ENCODE data around the gene CDHR3. TPM values are rescaled to one million over a fixed set of nuclear protein-coding genes. Genes with fewer than 3 reads are reported as not detected.
A peak's percentile ranks its signal among the peaks of the same experiment; 100 is the strongest.
"Not testable (repeated sequence)": the region's sequence is repeated elsewhere in the genome, so short reads cannot be mapped to it uniquely, and the experiment has no call there.

CDHR3 gene
- polyA plus RNA-seq, 10 donors = 7.8 to 24.3 (median 14.0) TPM

DNA sequence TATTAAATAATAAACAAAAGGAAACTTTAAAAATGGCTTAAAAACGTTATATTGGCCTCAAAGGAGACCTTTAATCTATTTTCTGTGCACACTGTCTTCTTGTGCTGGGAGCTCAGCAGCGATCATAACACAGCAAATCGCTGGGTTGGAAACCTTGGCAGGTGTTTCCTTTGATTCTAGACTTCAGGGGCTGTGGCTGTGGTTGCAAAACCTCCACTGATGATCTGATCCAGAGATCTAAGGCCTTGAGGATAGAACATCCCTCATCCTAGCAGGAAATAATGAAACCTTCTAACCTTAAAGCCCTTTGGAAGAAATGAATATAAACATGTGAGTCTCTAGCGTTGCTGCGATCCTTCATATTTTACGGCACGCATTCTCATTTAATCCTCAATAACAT, 29.8 kb downstream of the CDHR3 start:
- DNase-seq = no peak

DNA sequence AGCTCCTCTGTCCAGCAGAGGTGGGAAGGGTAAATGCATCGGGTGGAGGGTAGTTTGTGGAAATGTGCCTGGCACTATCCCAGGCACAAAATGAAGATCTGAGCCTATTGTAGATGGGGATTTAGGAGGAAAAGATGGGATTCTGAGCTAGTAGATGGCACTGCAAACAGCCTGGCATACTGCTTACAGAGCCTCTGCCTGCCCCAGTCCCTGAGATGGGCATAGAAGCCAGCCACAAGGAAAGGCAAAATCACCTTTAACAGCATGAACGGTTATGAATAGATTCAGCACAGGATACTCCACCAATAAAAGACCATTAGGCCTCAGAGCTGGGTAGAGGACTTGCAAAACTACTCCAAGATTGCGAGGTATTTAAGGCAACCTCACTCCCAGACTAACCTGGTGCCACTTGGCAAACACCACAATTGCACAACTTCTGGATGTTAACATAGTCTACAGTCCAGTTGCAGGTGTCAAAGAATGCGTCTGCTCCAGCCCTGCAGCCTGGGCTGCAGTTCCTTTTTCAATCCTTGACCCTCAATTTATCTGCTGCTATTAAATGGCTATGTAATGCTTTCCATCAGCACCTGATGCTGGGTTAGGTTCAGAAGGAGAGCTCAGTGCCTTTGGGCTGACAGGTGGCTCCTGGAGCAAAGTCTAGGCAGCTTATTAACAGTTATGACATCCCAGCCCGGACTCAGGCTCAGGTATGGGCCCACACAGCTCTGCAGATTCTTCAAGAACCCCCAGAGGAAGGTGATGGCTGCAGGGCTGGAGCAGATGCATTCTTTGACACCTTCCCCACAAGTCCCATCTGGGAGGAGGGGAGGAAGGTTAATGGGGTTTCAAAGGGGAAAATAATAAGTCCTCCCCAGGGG, 34.0 kb downstream of the CDHR3 start:
- no peak for DNase-seq

GRCh38 chr7:105999256-105999655, 36.2 kb downstream of the CDHR3 start:
- DNase-seq = no peak

GRCh38 chr7:106001196-106001595, 38.1 kb downstream of the CDHR3 start:
- no peak for DNase-seq

- DNase-seq = no peak
These were observed 38.8 kb downstream of the CDHR3 start for GRCh38 chr7:106001886-106002285.

- no peak for DNase-seq
These were observed 40.5 kb downstream of the CDHR3 start for GRCh38 chr7:106003525-106004064.

DNA sequence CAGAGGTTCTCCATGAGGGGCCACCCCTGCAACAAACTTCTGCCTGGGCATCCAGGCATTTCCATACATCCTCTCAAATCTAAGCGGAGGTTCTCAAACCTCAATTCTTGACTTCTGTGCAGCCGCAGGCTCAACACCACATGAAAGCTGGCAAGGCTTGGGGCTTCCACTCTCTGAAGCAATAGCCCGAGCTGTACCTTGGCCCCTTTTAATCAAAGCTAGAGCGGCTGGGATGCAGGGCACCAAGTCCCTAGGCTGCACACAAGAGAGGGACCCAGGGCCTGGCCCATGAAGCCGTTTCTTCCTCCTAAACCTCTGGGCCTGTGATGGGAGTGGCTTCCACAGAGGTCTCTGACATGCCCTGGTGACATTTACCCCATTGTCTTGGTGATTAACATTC, 43.8 kb downstream of the CDHR3 start:
- no peak for DNase-seq

GRCh38 chr7:106007796-106008195, 44.7 kb downstream of the CDHR3 start:
- DNase-seq = not testable (repeated sequence)

GRCh38 chr7:106009503-106010226, 46.6 kb downstream of the CDHR3 start:
- peak; percentile 87 to 95 (median 94) for DNase-seq

DNA sequence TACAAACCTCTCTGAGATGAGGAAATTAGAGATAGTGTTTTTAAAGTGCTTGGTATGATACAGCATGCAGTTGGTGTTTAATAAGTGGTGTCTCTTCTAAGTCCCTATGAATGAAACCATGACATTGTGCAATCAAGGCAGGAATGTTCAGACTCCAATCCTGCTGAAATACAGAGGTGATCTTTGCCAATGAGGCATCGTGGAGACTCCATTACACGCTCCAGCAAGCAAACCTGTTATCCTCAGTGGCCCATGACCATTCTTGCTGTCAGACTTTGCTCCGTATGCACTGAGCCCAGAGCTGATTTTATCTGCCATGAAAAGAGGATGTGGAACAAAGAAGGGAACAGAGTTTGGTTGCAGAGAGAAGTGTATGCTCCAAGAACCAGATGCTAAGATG, 47.3 kb downstream of the CDHR3 start:
- no peak for DNase-seq

DNA sequence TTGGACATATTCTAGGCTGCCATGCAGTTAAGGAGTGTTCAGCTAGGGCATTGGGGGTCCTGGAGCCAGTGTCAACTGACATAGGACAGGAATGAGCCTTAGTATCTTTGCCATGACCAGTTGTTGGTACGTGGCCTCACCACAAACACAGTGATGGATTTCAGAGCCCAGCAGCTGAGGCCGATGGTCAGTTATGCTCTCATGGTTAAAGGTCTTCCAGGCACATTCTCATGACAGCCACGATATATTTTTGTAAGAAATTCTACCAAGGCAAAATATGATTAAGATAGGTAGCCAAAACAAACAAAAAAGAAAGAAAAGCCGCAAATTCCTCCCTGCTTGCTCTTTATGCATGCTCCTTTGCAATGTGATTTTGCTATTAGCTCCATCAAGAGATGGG, 47.8 kb downstream of the CDHR3 start:
- no peak for DNase-seq

DNA sequence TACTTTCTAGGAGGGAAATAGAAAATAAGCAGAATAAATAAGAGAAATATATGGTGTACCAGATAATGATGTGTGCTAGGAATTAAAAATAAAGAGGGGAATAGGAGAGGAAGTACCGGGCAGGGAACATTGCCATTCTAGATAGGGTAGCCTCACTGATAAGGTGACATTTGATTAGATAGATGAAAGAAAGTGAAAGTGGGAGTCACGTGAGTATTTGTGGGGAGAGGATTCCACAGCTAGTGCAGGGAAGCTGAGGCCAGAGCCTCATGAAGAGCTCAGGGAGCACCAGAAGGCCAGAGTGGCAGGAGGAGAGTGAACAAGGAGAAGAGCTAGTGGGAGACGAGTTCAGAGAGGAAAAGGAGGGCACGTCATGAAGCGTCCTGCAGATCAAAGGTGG, 49.1 kb downstream of the CDHR3 start:
- DNase-seq = no peak

- peak in 1 of 3 donors; percentile 30 for DNase-seq
These were observed 49.9 kb downstream of the CDHR3 start for GRCh38 chr7:106012935-106013439.

- DNase-seq = peak in 2 of 3 donors; percentile 34 to 56
These were observed 52.5 kb downstream of the CDHR3 start for GRCh38 chr7:106015381-106016218.

- no peak for DNase-seq
These were observed 53.3 kb downstream of the CDHR3 start for GRCh38 chr7:106016331-106016730.

DNA sequence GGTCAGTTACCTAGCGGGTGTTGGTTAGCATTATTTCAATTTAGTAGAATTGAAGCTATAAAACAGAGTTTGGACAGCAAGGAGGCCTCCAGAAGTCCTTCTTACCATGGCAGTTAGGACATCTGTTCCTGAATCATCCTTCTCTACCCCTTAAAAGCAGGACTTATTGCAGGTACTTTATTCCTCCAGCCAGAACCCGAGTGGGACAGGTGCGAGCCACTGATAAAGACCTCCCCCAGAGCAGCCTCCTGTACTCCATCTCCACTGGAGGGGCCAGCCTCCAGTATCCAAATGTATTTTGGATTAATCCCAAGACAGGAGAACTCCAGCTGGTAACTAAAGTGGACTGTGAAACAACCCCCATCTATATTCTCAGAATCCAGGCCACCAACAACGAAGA, 54.6 kb downstream of the CDHR3 start:
- DNase-seq = no peak

DNA sequence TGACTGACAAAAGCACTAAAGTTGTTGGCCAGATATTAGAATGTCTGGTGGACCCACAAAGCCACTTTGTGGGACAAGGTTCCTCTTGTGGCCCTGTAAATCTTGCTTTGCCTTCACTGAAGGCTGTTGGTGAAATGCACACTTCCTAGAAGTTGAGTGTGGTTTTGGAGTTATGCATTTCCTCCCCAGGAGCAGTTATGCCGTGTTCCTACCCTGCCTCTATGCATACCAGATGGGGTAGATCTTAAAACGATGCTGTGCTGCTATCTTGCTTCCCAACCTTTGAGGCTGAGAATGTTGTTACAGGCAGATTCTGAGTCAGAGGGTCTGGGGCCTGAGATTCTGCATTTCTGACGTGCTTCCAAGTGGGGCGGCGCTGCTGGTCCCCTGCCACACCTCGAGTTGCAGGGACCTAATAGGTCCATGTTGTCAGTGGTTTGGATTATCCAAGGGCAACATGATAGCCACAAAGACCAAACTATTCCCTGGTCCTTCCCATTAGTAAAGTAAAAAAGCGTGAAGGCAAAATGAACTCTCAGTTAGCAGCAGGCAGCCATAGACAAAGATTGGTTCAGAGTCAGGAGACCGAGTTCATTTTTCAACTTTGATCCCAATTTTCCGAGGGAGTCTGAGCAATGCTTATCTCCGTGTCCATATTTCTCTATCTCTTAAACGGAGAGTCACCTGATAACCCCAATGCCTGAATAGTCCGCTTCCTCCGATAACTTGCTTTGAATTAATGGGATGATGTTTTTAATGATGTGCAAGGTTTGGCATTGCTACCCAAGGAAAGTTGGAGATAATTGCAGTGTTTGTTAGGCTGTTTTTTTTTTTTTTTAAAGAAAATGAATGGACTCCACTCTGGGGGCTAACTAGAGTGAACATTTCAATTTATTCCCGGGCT, 55.8 kb downstream of the CDHR3 start:
- DNase-seq = no peak

DNA sequence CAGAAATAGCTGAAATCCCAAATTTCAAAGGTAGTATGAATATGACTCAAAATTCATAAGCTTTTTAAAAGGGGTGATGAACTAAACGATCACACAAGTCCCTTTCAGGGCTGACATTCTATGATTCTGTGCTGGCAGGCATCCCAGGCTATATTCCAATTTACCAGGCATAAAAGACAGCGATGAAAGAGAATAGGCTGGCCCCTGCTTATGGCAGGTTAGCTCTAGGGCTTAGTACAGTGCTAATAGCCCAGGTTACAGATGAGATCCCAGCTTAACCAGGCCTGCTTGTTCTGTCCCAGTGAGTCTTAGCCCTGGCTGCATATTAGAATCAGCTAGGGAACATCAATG, 56.4 kb downstream of the CDHR3 start:
- no peak for DNase-seq

DNA sequence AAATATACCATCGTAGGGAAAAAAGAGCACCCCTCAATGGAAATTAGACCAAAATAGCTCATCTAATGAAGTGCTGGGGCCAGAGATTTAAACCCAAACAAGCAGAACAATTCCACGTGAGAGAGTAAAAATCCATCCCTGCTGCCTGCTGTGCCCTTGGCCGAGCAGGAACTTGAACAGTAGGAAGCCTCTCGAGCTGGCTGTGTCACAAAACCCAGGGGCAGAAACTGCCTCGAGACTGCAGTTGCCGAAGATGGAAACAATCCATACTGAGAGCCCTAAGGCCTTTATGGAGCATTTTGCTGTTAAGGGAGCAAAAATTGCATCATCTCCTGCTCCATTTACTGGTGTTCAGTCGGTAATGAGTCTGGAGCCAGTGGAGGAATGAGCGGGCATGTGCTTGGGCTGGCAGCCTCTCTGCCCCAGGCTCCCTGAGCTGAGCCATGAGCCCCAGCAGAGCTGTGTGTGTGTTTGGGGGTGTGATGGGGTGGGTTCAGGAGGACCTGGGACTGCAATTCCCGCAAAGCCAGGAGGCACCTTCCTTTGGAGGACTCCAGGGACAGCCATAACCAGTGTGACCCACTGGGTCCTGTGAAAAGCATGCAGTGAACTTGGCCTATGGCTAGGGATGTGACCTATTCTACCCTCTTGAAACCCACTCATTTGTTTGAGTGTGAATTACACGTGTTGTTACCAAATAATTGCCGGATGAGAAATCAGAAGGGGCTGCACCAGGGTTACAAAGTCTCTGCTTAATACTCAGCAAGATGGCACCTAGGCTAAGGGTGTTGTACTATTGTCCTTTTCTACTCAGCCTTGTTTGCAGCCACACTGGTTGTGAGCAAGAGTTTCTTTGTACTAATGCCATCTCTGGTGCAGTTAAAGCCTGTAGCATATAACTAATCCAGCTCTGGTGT, 58.3 kb downstream of the CDHR3 start:
- no peak for DNase-seq

Measured in muscle of back (tissue), 11 donors.